COR-L47 (cell line): ENCODE results near the gene SND1.

Source experiments
- DNase-seq: peaks from one replicate; lab custom pipeline; 2025; lab: John Stamatoyannopoulos, UW

Gene SND1

GRCh38 chr7:128139406-128139805, 487.4 kb downstream of the SND1 start:
- no peak for DNase-seq

GRCh38 chr7:128141683-128142195, 489.7 kb downstream of the SND1 start:
- no peak for DNase-seq
